ENCODE data around the gene KDF1. TPM values are rescaled to one million over a fixed set of nuclear protein-coding genes. Genes with fewer than 3 reads are reported as not detected.

The KDF1 gene
- total RNA-seq, 4 donors from 2014 or later, result 0.15 TPM; not detected in 3

DNA sequence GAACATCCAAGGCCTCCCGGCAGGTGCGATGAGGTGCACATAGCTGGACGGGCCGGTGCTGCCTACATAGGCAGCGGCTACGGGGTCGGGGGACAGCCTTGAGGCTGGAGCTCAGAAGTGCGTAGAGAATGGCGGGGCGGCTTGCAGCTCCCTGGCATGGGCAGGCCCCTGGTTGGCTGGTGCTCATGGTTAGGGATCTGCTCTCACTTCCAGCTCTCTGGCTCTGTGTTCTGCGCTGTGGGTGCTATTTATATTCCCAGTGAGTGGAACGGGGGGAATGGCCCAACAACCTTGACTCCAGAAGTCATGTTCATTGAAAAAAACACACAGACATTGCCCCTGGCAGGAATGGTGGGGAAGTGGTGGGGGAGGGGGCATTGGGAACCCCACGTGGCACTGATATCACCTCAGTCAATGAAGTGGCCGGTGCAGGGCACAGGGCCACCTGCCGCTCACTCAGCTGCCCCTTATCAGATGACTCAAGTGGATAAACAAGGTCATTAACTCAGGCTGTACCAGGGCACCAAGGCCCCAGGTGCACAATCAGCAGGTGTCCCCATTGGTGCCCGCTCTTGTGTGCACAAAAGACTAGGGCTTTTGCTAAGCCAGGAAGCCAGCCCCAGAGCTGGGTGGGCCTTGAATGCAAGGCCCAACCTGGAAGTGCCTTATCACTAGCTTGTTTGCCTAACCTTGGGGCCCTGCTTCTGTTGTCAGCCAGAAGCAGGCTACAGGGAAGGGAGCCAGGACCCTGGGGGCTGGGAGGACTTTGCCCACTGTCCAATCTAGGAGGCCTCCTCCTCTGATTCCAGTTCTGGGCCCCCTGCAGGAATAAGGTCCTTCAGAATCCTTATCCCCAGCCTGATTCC lies 46.3 kb downstream of the KDF1 start, which contains the start of gene NR0B2:
TSS of gene NR0B2 (minus strand) at position 222 of the 866 bp plus-strand sequence. CDS start at position 187, 35 bp downstream.
- Histone ChIP-seq H3K27ac (peak within 1 kb of the TSS; percentile 72 to 74 (median 73)), H3K4me1 (peaks cover 8 to 9% of the 10 kb centered on the region in 2 donors), H3K4me3 (peak within 1 kb of the TSS in 1 of 4 donors; percentile 18), H3K36me3 (no peaks in the 10 kb centered on the region), H3K9me3 (no peaks in the 10 kb centered on the region), H3K27me3 (no peaks in the 10 kb centered on the region)
- in situ Hi-C loops (cut with MboI; ENCODE audit: low sequenced_read_pairs in 4 of 4) (no loop called here), intact Hi-C loops (cut with DNase I; ENCODE audit: low total_unique reads) (no loop called here)
- no peak for TF ChIP-seq POLR2A (IDR thresholded peaks at IDR 0.05)
- DNase-seq, result peak; percentile 33 to 57
- ATAC-seq, result peak; percentile 71 to 79

DNA sequence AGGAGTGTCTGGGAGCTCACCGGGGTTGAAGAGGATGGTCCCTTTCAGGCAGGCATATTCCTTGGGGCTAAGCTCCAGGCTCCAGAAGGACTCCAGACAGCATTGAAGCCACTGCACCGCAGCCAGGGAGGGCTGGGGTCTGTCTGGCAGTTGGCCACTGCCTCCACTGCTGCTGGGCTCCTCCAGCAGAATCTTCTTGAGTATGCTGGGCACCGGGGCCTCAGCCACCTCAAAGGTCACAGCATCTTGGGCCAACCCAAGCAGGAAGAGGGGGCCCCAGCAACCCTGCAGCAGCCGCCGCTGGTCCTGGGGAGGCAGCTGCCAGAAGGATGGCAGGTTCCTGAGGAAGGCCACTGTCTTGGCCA lies 46.9 kb downstream of the KDF1 start:
- DNase-seq, result no peak
- peak overlapping the region; percentile 72 to 74 (median 73) for H3K27ac ChIP-seq
- H3K9me3 ChIP-seq, result no peaks in the 10 kb centered on the region
- TF ChIP-seq POLR2A (IDR thresholded peaks at IDR 0.05), result no peak
- TF ChIP-seq, protein P1, sequence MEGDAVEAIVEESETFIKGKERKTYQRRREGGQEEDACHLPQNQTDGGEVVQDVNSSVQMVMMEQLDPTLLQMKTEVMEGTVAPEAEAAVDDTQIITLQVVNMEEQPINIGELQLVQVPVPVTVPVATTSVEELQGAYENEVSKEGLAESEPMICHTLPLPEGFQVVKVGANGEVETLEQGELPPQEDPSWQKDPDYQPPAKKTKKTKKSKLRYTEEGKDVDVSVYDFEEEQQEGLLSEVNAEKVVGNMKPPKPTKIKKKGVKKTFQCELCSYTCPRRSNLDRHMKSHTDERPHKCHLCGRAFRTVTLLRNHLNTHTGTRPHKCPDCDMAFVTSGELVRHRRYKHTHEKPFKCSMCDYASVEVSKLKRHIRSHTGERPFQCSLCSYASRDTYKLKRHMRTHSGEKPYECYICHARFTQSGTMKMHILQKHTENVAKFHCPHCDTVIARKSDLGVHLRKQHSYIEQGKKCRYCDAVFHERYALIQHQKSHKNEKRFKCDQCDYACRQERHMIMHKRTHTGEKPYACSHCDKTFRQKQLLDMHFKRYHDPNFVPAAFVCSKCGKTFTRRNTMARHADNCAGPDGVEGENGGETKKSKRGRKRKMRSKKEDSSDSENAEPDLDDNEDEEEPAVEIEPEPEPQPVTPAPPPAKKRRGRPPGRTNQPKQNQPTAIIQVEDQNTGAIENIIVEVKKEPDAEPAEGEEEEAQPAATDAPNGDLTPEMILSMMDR (IDR thresholded peaks at IDR 0.05 in 4 of 5, conservative IDR thresholded peaks at IDR 0.05 in 1 of 5), result no peak
- peak overlapping the region in 1 of 4 donors; percentile 18 for H3K4me3 ChIP-seq
- H3K36me3 ChIP-seq, result no peaks in the 10 kb centered on the region
- no peaks in the 10 kb centered on the region for H3K27me3 ChIP-seq
- peak in 1 of 2 donors; percentile 4 for ATAC-seq
- intact Hi-C loops (cut with DNase I; ENCODE audit: low total_unique reads), result no loop called here
- peaks cover 8 to 9% of the 10 kb centered on the region in 2 donors for H3K4me1 ChIP-seq
- in situ Hi-C loops (cut with MboI; ENCODE audit: low sequenced_read_pairs in 4 of 4), result no loop called here

DNA sequence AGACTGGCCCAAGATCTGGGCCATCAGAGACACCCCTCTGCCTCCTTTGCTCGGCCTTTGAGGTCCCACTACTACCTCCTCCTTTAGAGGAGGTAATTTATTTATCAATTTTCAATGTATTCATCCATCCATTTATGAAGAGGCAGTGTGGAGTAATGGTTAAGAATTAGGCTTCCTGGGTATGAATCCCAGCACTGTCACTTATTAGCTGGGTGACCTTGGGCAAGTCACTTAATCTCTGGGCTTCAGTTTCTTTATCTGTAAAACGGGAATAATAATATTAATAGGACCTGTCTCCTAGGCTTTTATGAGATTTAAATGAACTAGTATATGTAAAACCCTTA lies 48.1 kb downstream of the KDF1 start:
- Histone ChIP-seq H3K36me3 (no peaks in the 10 kb centered on the region), H3K27me3 (no peaks in the 10 kb centered on the region), H3K4me3 (no peak overlapping the region), H3K27ac (no peak overlapping the region), H3K4me1 (peaks cover 8 to 9% of the 10 kb centered on the region in 2 donors), H3K9me3 (no peaks in the 10 kb centered on the region)
- DNase-seq (no peak), ATAC-seq (no peak)
- intact Hi-C loops (cut with DNase I; ENCODE audit: low total_unique reads) (no loop called here), in situ Hi-C loops (cut with MboI; ENCODE audit: low sequenced_read_pairs in 4 of 4) (no loop called here)
- TF ChIP-seq POLR2A (IDR thresholded peaks at IDR 0.05), result no peak
- TF ChIP-seq, protein P1 (IDR thresholded peaks at IDR 0.05 in 4 of 5, conservative IDR thresholded peaks at IDR 0.05 in 1 of 5), result no peak

DNA sequence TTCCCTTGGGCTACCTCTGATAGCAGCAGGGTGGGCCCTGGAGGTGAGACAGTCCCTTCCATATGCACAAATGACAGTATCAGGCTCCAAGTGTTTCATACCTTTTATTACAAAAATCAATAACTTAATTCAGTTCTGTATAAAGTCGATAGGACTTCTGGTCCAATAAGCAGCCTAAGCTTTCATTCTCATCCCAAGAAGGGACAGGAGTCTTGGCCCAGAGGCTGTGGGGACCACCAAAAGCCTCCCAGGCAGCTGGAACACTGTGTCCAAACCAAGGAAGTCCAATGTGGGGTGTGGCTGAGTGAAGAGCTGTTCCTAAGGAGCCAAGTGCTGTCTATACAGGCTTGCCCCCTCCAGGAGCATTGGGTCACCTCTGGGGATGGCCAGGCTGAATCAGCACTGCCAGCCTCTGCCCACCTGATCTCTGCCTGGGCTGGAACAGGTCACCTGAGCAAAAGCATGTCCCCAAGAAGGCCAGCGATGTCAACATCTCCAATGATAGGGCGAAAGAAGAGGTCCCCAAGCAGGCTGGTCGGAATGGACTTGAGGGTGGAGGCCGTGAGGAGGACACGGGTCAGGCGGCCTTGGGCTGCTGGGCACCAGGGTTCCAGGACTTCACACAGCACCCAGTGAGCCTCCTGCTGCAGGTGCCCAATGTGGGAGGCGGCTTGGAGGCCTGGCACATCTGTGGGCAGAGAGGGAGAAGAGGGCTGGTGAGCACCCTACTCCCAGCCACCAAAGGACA lies 48.7 kb downstream of the KDF1 start:
- ATAC-seq, result no peak
- in situ Hi-C loops (cut with MboI; ENCODE audit: low sequenced_read_pairs in 4 of 4) (no loop called here), intact Hi-C loops (cut with DNase I; ENCODE audit: low total_unique reads) (no loop called here)

More for the DNA sequence above, 48.7 kb downstream of the KDF1 start:
- Histone ChIP-seq H3K9me3 (no peaks in the 10 kb centered on the region), H3K36me3 (no peaks in the 10 kb centered on the region), H3K4me1 (peaks cover 8 to 9% of the 10 kb centered on the region in 2 donors), H3K27me3 (no peaks in the 10 kb centered on the region), H3K27ac (no peak overlapping the region), H3K4me3 (no peak overlapping the region)
- DNase-seq, result no peak
- TF ChIP-seq POLR2A (IDR thresholded peaks at IDR 0.05), result no peak
- TF ChIP-seq, protein P1 (IDR thresholded peaks at IDR 0.05 in 4 of 5, conservative IDR thresholded peaks at IDR 0.05 in 1 of 5), result no peak

Data from gastrocnemius medialis (tissue), 4 donors.